HG02759 (cell line): ENCODE measurements around the gene TRMT2A.
A peak's percentile ranks its signal among the peaks of the same experiment; 100 is the strongest.

Experiments
- ATAC-seq: cut with Tn5 transposase; IDR thresholded peaks from one replicate; pipeline ENCODE4 v1.9.1; 2021; ENCODE audit warnings: mild to moderate bottlenecking, moderate library complexity; ENCODE audit not compliant: unreplicated experiment

The TRMT2A gene

DNA sequence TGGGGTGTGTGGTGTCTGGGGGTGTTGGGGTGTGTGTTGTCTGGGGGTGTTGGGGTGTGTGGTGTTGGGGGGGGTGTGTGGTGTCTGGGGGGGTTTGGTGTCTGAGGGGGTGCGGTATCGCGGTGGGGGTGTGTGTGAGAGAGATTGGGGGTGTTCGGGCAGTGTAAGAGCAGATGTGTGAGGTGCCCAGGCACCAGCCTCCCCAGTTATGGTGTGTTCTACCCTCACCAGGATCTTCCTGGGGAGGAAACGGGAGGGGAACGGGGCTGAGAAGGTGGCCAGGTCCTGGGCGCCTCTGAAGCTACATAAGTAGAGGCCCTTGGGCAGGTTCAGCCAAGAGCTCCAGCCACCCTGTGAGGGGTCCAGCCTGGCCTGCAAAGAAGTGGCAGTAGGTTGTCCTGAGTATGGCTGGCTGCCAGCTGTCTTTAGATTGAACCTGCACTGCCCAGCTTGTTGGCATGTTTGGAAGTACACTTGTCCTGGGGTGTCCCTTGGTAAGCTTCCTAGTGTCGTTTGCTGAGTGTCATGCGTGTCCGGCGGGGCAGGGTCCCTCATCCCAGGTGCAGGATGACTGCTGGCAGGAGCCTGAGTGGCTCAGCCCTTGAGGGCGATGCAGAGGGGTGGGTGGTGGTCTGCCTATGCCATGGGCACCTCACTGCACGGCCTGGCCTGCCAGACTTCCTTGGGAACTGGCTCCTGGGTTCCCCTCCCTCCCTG lies 6.5 kb upstream of the TRMT2A start:
- ATAC-seq = no peak

DNA sequence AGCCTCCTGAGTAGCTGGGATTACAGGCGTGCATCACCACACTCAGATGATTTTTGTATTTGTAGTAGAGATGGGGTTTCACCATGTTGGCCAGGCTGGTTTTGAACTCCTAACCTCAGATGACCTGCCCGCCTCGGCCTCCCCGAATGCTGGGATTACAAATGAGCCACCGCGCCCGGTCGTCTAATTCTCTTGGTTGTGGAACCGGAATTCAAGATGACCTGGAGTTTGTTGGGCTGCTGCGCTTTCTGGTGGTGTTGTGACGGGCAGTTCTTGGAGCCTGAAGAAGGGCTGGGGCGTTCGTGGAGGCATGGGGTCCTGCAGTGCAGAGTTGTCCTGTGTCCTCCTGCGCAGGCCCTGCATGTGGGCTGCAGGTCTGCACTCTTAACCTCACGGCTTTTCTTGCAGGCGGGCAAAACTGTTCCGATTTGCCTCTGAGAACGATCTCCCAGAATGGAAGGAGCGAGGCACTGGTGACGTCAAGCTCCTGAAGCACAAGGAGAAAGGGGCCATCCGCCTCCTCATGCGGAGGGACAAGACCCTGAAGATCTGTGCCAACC lies 4.9 kb upstream of the TRMT2A start:
- ATAC-seq = no peak

DNA sequence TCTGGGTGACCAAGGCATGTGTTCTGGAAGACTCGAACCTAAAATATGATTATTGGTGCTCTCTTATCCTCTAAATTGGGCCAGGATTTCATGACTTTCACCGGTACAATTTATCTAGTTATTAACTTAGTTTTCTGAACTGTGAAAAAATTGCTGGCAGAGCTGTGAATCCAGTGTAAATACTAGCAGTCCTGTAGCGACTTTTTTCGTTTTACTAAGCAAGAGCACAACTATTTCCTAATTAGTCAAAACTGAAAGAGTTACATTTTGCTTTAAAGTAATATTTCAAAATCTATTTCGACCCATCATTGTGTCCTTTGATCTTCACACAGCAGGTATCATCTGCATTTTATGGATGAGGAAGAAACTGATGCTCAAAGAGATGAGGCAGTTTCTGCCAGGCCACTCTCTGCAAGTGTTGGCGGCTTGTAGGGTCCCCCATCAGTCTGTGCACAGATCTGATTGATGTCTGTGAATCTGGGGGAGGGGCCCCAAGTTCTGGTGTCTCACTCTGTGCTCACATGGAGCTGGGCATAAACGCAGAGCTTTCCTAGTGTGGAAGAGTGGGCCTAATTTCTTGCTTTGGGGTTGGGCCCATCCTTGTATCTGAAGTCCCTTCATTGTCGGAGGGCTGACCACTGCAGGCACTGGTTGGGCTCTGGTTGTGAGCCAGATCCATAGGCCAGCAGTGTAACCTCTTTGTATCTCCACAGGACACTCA lies 1.4 kb upstream of the TRMT2A start:
- ATAC-seq = no peak

DNA sequence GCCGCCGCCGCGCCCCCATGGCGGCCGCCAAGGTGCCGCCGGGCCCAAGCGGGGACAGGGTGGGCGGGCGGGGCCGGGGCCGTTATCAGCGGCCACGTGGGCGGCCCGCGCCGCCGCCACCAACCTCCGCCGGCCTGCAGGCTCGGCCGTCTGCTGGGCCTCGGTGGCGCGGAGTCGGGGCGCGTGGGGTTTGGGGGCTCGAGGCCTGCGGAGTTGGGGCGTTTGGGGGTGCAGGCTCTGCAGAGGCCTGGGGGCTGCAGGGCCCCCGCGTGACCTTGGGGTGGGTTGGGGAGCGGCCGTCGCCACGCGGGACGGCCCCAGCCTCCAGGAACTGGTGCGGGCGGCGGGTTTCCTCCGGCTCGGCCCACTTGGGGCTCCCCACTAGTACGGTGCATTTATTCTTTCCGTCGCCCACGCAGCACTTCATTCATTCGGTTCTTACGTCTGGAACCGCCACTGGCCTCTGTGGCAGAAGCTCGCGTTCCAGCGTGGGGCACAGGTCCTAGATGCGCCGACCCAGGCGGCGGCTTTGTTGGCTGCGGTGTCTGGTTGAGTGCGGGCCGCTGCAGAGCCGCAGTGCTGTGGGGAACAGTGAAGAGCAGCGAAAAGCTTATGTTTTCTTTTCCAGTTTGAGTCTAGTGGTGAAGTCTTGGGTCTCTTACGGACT lies 740 bp upstream of the TRMT2A start:
- peak; percentile 26 for ATAC-seq

DNA sequence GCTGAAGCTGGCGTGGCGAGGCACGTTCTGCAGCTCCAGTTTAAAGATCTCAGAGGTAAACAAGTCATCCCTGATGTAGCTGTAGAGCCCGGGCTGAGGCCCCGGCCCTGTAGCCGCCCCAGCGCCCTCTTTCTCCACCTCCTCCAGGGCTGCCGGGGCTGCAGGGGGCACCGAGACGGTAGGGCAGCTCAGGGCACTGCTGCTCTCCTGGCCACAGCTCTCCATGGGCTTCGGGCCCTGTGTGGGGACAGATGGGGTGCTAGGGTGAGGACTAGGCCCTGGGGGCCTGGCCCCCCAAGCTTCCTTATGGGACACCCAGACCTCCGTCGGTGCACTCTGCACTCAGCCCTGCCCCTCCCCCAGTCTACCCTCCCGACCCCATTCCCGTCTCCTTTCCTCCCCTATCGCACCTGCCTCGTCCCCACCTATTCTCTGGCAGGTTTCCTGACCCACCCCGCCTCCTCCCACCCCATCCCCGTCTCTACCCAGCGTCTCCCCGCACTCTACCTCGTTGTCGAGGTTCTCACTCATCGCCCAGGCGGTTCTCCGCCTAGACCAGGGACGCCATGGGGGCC lies 563 bp downstream of the TRMT2A start:
- no peak for ATAC-seq

DNA sequence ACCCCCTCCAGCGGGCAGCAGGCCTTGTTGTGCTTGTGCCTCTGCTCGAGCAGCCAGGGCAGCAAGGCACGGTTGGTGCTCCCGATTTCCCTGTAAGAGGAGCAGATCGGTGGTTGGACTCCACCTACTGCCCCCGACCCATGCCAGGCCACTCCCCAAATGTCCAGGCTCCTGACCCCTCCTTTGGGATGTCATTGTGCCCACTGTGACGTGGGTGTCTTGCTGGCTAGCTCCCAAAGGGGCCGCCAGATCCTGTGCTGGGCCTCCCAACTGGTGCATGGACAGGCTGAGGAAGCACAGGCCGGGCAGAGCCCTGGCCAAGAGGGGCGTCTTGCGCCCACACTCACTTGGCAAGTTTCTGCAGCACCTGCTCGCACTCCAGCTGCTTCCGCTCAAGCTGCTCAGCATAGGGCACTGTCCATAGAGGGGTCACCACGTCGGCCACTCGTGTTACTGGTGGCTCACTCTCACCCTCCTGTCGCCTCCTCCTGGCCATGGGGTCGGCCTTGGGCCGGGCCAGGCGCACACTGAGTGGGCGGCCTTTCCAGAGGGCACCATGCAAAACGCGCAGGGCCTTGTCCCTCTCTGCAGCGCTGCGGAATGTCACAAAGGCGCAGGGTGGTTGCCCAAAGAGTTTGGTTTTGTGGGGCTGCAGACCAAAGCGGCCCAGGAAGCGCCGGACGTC lies 1.2 kb downstream of the TRMT2A start, which contains the start of gene RANBP1:
TSS of gene RANBP1 (plus strand) at position 414 of the 685 bp plus-strand sequence. CDS start at position 495, 81 bp downstream.
- no peak for ATAC-seq

DNA sequence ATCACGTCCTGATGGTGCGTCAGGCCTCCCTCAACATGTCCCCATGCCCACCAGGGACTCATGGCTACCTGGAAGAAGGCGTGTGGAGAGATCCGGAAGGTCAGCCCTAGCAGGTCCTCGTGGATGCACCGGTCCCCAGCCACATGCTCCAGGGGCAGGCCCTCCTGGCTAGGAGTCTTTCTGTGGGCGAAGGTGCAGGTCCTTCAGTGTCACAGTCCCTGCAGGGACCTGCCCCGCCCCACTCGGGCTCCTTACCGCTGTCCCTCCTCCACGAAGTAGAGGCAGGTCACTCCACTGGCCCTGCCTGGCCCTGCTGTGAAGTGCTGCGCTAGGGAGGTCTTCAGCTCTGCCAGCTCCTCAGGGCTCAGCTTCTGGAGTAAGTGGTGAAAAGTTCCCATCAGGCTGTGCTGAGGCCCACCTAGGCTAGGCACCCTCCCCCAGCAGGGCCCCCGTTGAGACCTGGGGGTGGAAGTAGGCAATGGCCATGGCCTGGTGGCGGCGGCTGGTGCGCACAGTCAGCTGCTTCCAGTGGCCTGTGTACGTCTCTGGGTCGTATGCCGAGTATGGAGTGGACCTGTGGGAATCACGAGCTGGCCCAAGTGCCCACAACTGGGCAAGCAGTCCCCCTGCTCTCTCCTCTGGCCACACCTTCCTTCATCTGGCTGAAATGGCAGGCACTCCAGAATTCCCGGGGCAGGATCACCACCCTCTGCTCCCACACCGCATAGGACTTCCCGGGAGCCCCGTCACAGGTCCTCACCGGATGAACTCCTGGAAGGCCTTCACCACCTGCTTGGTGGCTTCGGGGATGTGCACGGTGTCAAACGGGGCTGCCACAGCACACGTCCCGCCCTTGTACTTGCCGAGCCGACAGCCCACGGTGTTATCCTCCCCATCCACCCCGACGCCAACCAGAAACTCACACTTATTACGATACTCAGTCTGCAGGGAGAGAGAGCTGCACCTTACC lies 2.2 kb downstream of the TRMT2A start:
- no peak for ATAC-seq

DNA sequence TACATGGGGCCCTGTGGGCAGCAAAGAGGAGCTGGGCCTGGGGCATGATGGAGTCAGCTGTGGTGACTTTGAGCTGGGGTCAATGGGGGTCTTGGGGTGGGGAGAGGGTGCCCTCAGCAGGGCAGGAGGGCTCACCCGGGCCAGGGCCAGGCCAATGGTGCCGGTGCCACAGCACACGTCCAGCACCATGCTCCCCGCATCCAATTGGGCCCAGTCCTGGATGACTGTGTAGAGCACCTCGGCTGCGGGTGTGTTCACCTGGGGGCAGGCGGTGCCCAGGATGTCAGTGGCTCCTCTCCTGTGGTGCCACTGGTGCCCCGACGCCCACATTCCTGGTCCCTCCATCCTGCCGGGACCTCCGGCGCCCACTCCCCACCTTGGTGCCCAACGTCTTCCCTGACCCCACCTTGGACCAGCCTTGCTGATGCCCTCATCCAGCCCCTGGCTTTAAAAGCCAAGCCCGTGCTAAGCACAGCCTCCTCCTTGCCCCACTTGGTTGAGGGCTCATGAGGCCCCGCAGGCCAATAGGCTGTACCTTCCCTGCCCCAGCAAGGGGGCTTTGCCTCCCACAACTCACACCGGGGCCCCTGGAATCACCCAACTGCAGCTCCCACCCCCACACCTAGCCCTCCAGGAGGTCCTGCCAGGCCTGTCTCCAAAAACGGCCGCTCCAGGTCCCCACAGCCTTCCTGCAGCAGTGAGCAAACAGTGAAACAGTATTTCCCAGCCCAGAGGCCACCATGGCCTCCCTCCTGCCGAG lies 3.3 kb downstream of the TRMT2A start:
- no peak for ATAC-seq

DNA sequence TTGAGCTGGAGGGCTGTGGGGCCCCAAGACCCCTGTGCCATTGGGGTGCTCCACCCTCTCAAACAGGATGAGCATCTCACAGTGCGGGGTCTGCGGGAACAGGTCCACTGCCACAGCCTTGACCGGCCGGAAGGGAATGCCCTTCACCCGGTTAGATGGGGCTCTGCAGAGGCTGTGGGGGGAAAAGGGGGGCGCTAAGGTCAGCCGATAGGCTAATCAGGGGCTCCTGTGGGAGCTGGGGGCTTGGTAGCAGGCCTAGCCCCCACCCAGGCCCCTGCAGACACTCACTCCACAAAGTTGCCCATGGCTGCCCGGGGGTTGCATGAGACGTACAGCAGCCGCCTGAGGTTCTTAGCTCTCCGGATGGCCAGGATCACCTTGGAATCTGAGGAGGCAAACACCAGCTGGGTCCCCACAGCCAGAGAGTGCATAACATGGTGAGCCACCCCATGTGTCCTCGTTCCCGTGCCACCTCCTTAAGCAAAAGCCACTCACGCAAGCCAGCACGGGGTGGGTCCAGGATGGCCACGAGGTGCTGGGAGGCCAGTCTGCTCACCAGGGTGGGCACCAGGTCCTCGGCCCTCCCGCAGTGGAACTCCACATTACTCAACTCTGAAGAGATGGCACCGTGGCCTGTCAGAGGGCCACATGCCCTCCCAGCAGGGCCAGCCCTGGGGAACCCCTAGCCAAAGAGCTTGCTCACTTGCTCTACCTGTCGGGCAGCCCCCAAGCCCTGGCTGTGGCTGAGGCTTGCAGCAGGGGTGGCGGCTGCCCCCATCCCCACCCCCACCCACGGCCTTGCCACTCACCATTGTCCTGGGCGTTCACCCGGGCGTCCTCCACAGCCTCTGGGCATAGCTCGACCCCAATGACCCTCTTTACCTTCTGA lies 4.2 kb downstream of the TRMT2A start:
- ATAC-seq = no peak

DNA sequence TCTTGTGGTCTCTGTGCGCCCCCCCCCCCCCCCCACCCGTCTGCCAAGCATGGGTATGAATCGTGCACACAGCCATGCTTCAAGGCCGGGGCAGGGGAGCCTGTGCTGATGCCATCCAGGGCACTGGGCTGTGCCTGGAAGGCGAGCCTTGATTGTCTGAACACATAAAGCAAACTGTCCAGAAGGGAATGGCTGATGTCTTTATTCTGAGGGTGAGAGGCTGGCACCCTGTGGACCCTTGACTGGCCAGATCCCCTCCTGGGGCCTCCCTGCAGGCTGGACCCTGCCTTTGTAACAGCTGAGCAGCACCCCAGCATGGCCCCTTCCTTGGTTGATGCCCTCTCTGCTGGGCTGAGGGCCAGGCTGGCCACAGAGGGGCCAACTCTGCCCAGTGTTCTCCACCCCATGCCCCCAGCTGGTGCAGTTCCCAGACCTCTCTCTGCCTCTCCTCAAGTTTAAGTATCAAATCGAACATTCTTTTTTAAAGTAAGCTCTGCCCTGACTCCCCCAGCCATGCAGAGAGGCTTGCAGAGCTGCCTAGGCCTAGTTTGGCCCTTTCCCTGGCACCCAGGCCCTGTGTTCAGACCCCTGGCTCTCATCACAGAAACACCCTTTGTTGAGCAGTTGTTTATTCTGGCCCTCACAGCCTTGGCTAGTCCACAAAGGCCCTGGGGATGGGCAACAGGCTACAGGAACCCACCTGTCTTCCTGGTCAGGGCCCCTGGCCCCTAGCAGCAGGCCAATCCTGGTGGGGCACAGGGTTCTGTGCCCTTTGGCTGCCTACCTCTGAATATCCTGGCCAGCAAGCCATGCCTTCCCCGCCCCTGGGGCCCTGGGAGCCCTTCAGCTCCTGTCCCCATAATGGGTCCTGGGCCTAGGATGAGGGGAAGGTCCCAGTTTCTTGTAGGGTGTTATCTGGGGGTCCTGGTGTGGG lies 5.1 kb downstream of the TRMT2A start:
- ATAC-seq = no peak

DNA sequence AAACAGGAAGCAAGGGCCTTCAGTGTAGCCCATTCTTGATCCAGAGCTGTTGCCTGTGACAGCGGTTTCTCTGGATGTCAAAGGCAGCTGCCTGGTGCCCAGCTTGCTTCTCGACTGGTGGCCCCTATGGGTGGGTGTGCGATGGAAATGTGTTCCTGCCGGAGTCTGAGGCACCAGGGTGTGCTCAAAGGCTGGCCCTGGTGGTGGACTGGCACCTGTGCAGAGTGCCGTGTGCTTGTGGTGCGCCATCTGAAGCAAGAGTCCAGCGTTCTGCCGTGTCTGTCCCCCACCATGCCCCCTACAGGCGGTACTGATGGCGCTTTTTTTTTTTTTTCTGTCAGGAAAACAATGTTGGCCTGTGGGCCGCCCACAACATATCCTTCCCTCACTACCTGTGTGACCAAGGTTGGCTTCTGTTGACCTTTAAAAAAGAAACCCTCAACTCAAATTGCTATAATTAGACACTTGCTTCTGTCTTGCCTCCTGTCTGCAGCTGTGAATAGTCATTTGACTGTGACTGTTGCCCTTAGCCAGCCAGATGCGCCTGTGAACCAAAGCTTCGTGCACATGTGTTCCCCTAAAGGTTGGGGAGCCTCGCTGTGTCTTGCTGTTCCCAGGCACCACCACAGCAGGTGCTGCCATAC lies 5.9 kb downstream of the TRMT2A start:
- ATAC-seq = no peak

DNA sequence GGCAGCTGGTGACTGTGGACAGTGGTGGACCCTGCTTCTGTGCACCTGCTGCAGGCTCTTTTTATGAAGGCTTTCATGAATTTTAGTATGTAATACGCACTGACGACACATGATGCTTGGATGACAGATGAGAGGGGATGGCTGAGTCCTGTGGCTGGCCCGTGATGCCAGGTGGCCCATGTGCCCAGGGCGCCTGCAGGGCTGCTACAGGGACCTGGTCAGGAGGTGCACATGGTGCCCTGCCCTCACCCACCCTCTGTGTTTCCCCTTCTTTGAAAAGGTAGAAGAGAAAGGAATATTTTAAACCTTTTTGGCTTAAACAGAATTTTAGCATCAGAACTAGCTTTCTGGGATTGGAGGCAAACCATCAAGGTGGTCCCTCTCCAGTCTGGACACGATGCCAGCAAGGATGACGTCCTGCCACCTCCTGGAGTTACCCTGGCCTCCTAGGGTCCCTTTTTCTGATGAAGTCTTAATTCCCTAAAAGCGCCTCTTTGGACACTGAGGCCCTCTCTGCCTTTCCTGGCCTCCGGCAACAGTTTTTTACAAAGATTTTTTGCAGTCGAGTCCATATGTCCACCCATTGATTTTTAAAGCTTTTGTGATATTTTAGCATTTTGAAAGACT lies 6.6 kb downstream of the TRMT2A start:
- ATAC-seq = no peak

DNA sequence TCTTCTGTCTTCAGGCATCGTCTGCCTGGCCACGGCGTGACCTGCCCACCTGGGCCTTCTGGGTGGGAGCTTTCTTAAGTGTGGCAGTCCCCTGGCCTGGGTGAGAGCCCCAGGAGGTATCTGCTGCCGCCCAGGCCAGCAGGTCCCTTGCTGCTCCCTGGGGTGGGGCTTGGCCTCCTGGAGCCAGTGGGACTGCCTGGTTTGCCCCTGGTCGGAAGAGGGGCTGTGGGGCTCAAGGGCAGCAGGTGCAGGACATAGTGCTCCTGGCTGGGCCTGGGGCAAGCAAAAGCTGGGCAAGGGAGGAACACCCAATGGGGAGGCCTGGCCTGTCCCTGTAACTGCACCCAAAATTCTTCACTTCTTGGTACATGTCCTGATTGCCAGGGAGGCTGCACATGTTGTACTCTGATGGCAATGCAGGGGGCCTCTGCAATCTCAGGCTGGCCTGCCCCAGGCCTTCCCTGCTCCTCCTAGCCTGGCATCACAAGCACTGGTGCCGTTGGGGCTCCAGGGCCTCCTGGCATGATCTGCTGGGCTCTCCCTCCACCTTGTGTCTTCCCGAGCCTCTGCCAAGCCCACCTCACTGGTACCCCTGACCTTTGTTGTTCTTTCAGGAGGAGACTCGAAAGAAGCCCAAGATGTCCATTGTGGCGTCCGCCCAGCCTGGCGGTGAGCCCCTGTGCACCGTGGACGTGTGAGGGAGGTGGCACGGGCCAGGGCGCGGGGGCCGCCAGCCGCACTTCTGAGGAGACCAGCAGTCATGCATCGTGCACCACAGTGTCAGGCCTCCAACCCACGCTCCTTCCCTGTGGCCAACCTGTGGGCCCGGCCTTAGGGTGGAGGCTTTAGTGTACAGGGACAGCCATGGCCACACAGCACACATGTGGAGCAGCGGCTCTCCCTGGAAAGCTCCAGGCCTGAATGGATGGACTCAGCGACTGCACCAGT lies 7.3 kb downstream of the TRMT2A start:
- no peak for ATAC-seq

DNA sequence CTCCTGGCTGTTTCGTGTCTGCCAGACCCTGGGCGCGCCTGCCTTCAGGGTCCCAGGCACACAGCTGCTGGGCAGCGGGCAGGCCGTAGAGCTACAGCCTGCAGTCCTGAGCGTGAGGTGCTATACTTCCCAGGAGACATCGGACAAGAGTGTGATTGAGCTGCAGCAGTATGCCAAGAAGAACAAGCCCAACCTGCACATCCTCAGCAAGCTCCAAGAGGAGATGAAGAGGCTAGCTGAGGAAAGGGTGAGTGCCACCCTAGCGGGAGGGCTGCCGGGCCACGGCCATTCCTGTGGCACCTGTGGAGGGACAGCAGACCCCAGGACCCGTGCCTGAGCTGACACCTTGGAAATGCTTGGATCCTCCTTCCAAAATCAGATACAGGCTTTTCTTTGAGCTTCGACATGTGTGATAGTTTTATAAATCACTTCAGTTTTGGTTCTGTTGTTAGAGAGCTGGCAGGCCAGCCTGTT lies 8.2 kb downstream of the TRMT2A start:
- ATAC-seq = no peak
